HEK293 (cell line): Measurements from ENCODE around the gene SYNPR.

Experiments used
- CTCF ChIA-PET: fragments of 350-600 bp; formaldehyde crosslinking; extraction: SDS; loops from one replicate; lab custom pipeline; 2021; ENCODE audit warnings: antibody characterized with exemption; lab: Yijun Ruan, JAX
- POLR2A ChIA-PET: fragments of 300-600 bp; formaldehyde crosslinking; extraction: SDS; loops from one replicate; lab custom pipeline; 2020; ENCODE audit warnings: antibody characterized with exemption, inconsistent platforms; lab: Yijun Ruan, JAX
- H3K27ac ChIP-seq: fragments of 200-500 bp; sonication (Bioruptor generic); 2 replicates; pipeline ENCODE4 v1.5.1; 2014; ENCODE audit warnings: low read depth, low read length, control low read depth, inconsistent platforms; ENCODE audit errors: extremely low read depth
- H3K36me3 ChIP-seq, 2 experiments: fragments of 200-500 bp in 1 of 2; sonication (Bioruptor generic) in 1 of 2; 1 replicate in 1 of 2; 2 replicates in 1 of 2; pipeline ENCODE4 v1.5.1; 2014 to 2017; ENCODE audit warnings: inconsistent platforms in 2 of 2, low read length in 2 of 2; ENCODE audit not compliant: control insufficient read depth in 2 of 2, insufficient read depth in 1 of 2
- H3K4me1 ChIP-seq: fragments of 200-500 bp; sonication (Bioruptor generic); 2 replicates; pipeline ENCODE4 v1.5.1; 2014; ENCODE audit warnings: mild to moderate bottlenecking, low read length, inconsistent platforms; ENCODE audit not compliant: control insufficient read depth, insufficient read depth
- H3K4me3 ChIP-seq: 2 replicates; pipeline ENCODE4 v1.5.1; 2011; ENCODE audit warnings: low read depth, mild to moderate bottlenecking, control low read depth, low read length, moderate library complexity
- H3K9me3 ChIP-seq: fragments of 200-500 bp; sonication (Bioruptor generic); 2 replicates; pipeline ENCODE4 v1.5.1; 2014; ENCODE audit warnings: low read depth, low read length, inconsistent platforms; ENCODE audit not compliant: control insufficient read depth, insufficient read depth
- KLF17 ChIP-seq: fragments of 450-650 bp; formaldehyde crosslinking; IDR thresholded peaks from 2 replicates; pipeline ENCODE4 v1.5.1; 2016; ENCODE audit warnings: missing biosample characterization, missing genetic modification characterization
- KLF8 ChIP-seq: fragments of 450-650 bp; formaldehyde crosslinking; IDR thresholded peaks from 2 replicates; pipeline ENCODE4 v1.5.1; 2016; ENCODE audit warnings: missing biosample characterization, missing genetic modification characterization
- OSR2 ChIP-seq: fragments of 450-650 bp; formaldehyde crosslinking; IDR thresholded peaks from 2 replicates; pipeline ENCODE4 v1.5.1; 2016; ENCODE audit warnings: missing biosample characterization, missing genetic modification characterization
- RBAK ChIP-seq: fragments of 450-650 bp; formaldehyde crosslinking; IDR thresholded peaks from 2 replicates; pipeline ENCODE4 v1.5.1; 2016; ENCODE audit warnings: missing biosample characterization, missing genetic modification characterization
- REPIN1 ChIP-seq: fragments of 450-650 bp; formaldehyde crosslinking; IDR thresholded peaks from 2 replicates; pipeline ENCODE4 v1.5.1; 2017; ENCODE audit warnings: missing biosample characterization, missing genetic modification characterization, low read depth
- SCRT1 ChIP-seq: fragments of 450-650 bp; formaldehyde crosslinking; IDR thresholded peaks from 2 replicates; pipeline ENCODE4 v1.5.1; 2016; ENCODE audit warnings: missing biosample characterization, missing genetic modification characterization, borderline replicate concordance
- SP3 ChIP-seq: fragments of 450-650 bp; formaldehyde crosslinking; IDR thresholded peaks from 2 replicates; pipeline ENCODE4 v1.5.1; 2016; ENCODE audit warnings: missing biosample characterization, missing genetic modification characterization
- SP7 ChIP-seq: fragments of 450-650 bp; formaldehyde crosslinking; IDR thresholded peaks from 2 replicates; pipeline ENCODE4 v1.5.1; 2016; ENCODE audit warnings: missing biosample characterization, missing genetic modification characterization
- ZBTB20 ChIP-seq: fragments of 450-650 bp; formaldehyde crosslinking; IDR thresholded peaks from 2 replicates; pipeline ENCODE4 v1.5.1; 2016; ENCODE audit warnings: missing biosample characterization, missing genetic modification characterization
- ZBTB26 ChIP-seq: fragments of 450-650 bp; formaldehyde crosslinking; optimal IDR thresholded peaks from 2 replicates; pipeline ENCODE3; 2016; ENCODE audit warnings: missing biosample characterization, mild to moderate bottlenecking, missing genetic modification characterization
- ZBTB44 ChIP-seq: fragments of 450-650 bp; IDR thresholded peaks from 2 replicates; pipeline ENCODE4 v1.5.1; 2018; ENCODE audit warnings: missing biosample characterization, mild to moderate bottlenecking, missing genetic modification characterization
- ZNF114 ChIP-seq: fragments of 450-650 bp; formaldehyde crosslinking; IDR thresholded peaks from 2 replicates; pipeline ENCODE4 v1.5.0; 2017; ENCODE audit warnings: missing biosample characterization, missing genetic modification characterization
- ZNF133 ChIP-seq: fragments of 450-650 bp; formaldehyde crosslinking; IDR thresholded peaks from 2 replicates; pipeline ENCODE4 v1.5.1; 2016; ENCODE audit warnings: missing biosample characterization, missing genetic modification characterization
- ZNF138 ChIP-seq: fragments of 450-650 bp; formaldehyde crosslinking; IDR thresholded peaks from 2 replicates; pipeline ENCODE4 v1.5.1; 2016; ENCODE audit warnings: missing biosample characterization, missing genetic modification characterization, borderline replicate concordance
- ZNF140 ChIP-seq: fragments of 450-650 bp; formaldehyde crosslinking; IDR thresholded peaks from 2 replicates; pipeline ENCODE4 v1.5.1; 2016; ENCODE audit warnings: missing biosample characterization, missing genetic modification characterization
- ZNF2 ChIP-seq: fragments of 450-650 bp; formaldehyde crosslinking; IDR thresholded peaks from 2 replicates; pipeline ENCODE4 v1.5.1; 2016; ENCODE audit warnings: missing biosample characterization, missing genetic modification characterization
- ZNF214 ChIP-seq: fragments of 450-650 bp; formaldehyde crosslinking; IDR thresholded peaks from 2 replicates; pipeline ENCODE4 v1.5.1; 2017; ENCODE audit warnings: missing biosample characterization, mild to moderate bottlenecking, missing genetic modification characterization, borderline replicate concordance
- ZNF239 ChIP-seq: fragments of 450-650 bp; formaldehyde crosslinking; IDR thresholded peaks from 2 replicates; pipeline ENCODE4 v1.5.1; 2016; ENCODE audit warnings: missing biosample characterization, missing genetic modification characterization
- ZNF292 ChIP-seq: fragments of 450-650 bp; formaldehyde crosslinking; IDR thresholded peaks from 2 replicates; pipeline ENCODE4 v1.5.1; 2016; ENCODE audit warnings: low read depth, missing biosample characterization, missing genetic modification characterization, borderline replicate concordance
- ZNF416 ChIP-seq: fragments of 450-650 bp; formaldehyde crosslinking; IDR thresholded peaks from 2 replicates; pipeline ENCODE4 v1.5.1; 2016; ENCODE audit warnings: missing biosample characterization, missing genetic modification characterization
- ZNF514 ChIP-seq: fragments of 450-650 bp; formaldehyde crosslinking; IDR thresholded peaks from 2 replicates; pipeline ENCODE4 v1.5.1; 2016; ENCODE audit warnings: missing biosample characterization, missing genetic modification characterization
- ZNF548 ChIP-seq: fragments of 450-650 bp; formaldehyde crosslinking; IDR thresholded peaks from 2 replicates; pipeline ENCODE4 v1.5.1; 2016; ENCODE audit warnings: missing biosample characterization, missing genetic modification characterization
- ZNF580 ChIP-seq: fragments of 450-650 bp; formaldehyde crosslinking; IDR thresholded peaks from 2 replicates; pipeline ENCODE4 v1.5.1; 2016; ENCODE audit warnings: missing biosample characterization, missing genetic modification characterization
- ZNF707 ChIP-seq: fragments of 450-650 bp; formaldehyde crosslinking; IDR thresholded peaks from 2 replicates; pipeline ENCODE4 v1.5.1; 2016; ENCODE audit warnings: missing biosample characterization, missing genetic modification characterization
- TF ChIP-seq, protein P1 (sequence below): fragments of 450-650 bp; formaldehyde crosslinking; IDR thresholded peaks from 2 replicates; pipeline ENCODE4 v1.5.1; 2017; ENCODE audit warnings: missing biosample characterization, mild to moderate bottlenecking, missing genetic modification characterization, moderate library complexity

Gene SYNPR

GRCh38 chr3:63240381-63240902 lies 37.7 kb upstream of the SYNPR start:
- Histone ChIP-seq H3K36me3 (no peaks in the 10 kb centered on the region), H3K4me1 (no peaks in the 10 kb centered on the region), H3K27ac (no peak overlapping the region), H3K9me3 (no peaks in the 10 kb centered on the region), H3K4me3 (no peak overlapping the region)
- no peak for TF ChIP-seq OSR2 (tag by site-specific recombination)
- no peak for TF ChIP-seq ZNF416 (tag by site-specific recombination)
- TF ChIP-seq ZNF138 (tag by site-specific recombination), result no peak
- no peak for TF ChIP-seq KLF17 (tag by site-specific recombination)
- no peak for TF ChIP-seq ZNF514 (tag by site-specific recombination)
- TF ChIP-seq SP3, result no peak
- TF ChIP-seq SP7 (tag by site-specific recombination), result no peak
- TF ChIP-seq KLF8 (tag by site-specific recombination), result no peak
- TF ChIP-seq ZNF114 (tag by site-specific recombination), result no peak
- TF ChIP-seq ZNF140, result no peak
- TF ChIP-seq ZBTB44, result no peak
- TF ChIP-seq REPIN1 (tag by site-specific recombination), result no peak
- no peak for TF ChIP-seq ZNF548 (tag by site-specific recombination)
- TF ChIP-seq ZNF580 (tag by site-specific recombination), result no peak
- TF ChIP-seq ZNF2 (tag by site-specific recombination), result no peak
- TF ChIP-seq ZNF133 (tag by site-specific recombination), result no peak
- TF ChIP-seq ZBTB26 (tag by site-specific recombination), result no peak
- ChIA-PET CTCF (no interaction called here), POLR2A (no interaction called here)

DNA sequence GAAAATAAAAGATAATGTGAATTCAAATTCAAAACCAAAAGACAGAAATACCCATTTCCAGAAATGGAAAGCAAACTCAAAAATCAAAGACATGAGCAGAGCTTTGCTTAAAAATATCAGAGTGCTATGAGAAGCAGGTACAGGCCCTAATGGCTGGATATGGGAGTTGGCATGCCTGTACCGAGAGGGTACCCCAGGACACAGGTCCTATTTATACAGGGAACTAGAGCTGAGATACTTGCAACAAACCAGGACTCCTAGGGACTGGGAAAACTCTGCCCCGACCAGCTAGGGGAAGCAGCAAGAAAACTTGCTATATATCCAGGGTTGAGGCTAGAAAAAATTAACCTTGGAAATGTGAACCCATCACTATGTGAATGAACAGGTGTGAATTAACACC lies 36.0 kb upstream of the SYNPR start:
- POLR2A ChIA-PET, result no interaction called here

More for the DNA sequence above, 36.0 kb upstream of the SYNPR start:
- TF ChIP-seq, protein P1, sequence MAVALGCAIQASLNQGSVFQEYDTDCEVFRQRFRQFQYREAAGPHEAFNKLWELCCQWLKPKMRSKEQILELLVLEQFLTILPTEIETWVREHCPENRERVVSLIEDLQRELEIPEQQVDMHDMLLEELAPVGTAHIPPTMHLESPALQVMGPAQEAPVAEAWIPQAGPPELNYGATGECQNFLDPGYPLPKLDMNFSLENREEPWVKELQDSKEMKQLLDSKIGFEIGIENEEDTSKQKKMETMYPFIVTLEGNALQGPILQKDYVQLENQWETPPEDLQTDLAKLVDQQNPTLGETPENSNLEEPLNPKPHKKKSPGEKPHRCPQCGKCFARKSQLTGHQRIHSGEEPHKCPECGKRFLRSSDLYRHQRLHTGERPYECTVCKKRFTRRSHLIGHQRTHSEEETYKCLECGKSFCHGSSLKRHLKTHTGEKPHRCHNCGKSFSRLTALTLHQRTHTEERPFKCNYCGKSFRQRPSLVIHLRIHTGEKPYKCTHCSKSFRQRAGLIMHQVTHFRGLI (tag by site-specific recombination), result no peak
- TF ChIP-seq ZNF214 (tag by site-specific recombination) (no peak), ZNF707 (no peak), ZNF514 (tag by site-specific recombination) (no peak), ZBTB20 (no peak), ZNF292 (tag by site-specific recombination) (no peak), ZNF239 (tag by site-specific recombination) (no peak), SCRT1 (tag by site-specific recombination) (no peak), RBAK (no peak), ZNF114 (tag by site-specific recombination) (no peak)
- Histone ChIP-seq H3K9me3 (no peaks in the 10 kb centered on the region), H3K4me1 (no peaks in the 10 kb centered on the region), H3K36me3 (no peaks in the 10 kb centered on the region), H3K4me3 (no peak overlapping the region), H3K27ac (no peak overlapping the region)
- CTCF ChIA-PET, result interaction anchor here (0.7 kb wide), 1 partner anchor 557 kb away, joined by 3 read pairs; no protein-coding TSS in a partner anchor
